HepG2 (cell line): ENCODE measurements around the gene IFIT5. TPM values are rescaled to one million over a fixed set of nuclear protein-coding genes. Genes with fewer than 3 reads are reported as not detected.

Experiments used
- ARID5B ChIP-seq: IDR thresholded peaks from 2 replicates; pipeline ENCODE4 v1.4.0; 2020; ENCODE audit warnings: mild to moderate bottlenecking, missing genetic modification reagents
- BORCS8-MEF2B ChIP-seq: sonication (generic); formaldehyde crosslinking; IDR thresholded peaks from 2 replicates; pipeline ENCODE4 v1.8.0; 2022; ENCODE audit warnings: mild to moderate bottlenecking, missing genetic modification reagents
- DR1 ChIP-seq: sonication (generic); formaldehyde crosslinking; IDR thresholded peaks from 2 replicates; pipeline ENCODE4 v1.8.0; 2021; ENCODE audit warnings: mild to moderate bottlenecking, missing genetic modification reagents, inconsistent platforms
- JDP2 ChIP-seq: sonication (generic); formaldehyde crosslinking; IDR thresholded peaks from 2 replicates; pipeline ENCODE4 v1.8.1; 2022; ENCODE audit warnings: missing genetic modification reagents, borderline replicate concordance
- KDM4B ChIP-seq: sonication (generic); formaldehyde crosslinking; IDR thresholded peaks from 2 replicates; pipeline ENCODE4 v1.4.0; 2020; ENCODE audit warnings: missing genetic modification reagents
- NBN ChIP-seq: fragments of 450-650 bp; conservative IDR thresholded peaks from 2 replicates; pipeline ENCODE4 v1.6.1; 2017
- TAF1 ChIP-seq: sonication (generic); formaldehyde crosslinking; IDR thresholded peaks from 2 replicates; pipeline ENCODE4 v1.4.0; 2020; ENCODE audit warnings: missing genetic modification reagents
- UBTF ChIP-seq: sonication (generic); formaldehyde crosslinking; IDR thresholded peaks from 2 replicates; pipeline ENCODE4 v1.4.0; 2020; ENCODE audit warnings: mild to moderate bottlenecking, missing genetic modification reagents
- ZBTB44 ChIP-seq: sonication (generic); formaldehyde crosslinking; IDR thresholded peaks from 2 replicates; pipeline ENCODE4 v1.4.0; 2020; ENCODE audit warnings: missing genetic modification reagents
- ZBTB7B ChIP-seq: sonication (generic); formaldehyde crosslinking; IDR thresholded peaks from 2 replicates; pipeline ENCODE4 v1.4.0; 2020; ENCODE audit warnings: missing genetic modification reagents
- ZNF263 ChIP-seq: sonication (generic); formaldehyde crosslinking; IDR thresholded peaks from 2 replicates; pipeline ENCODE4 v1.4.0; 2020; ENCODE audit warnings: missing genetic modification reagents
- ZNF496 ChIP-seq: sonication (generic); formaldehyde crosslinking; IDR thresholded peaks from 2 replicates; pipeline ENCODE4 v1.8.1; 2023; ENCODE audit warnings: mild to moderate bottlenecking, moderate library complexity, missing genetic modification reagents; ENCODE audit not compliant: insufficient replicate concordance
- polyA plus RNA-seq, 8 experiments: library from polyadenylated mRNA; depleted of rRNA in 3 of 8; stranded (reverse) in 7 of 8; unstranded in 1 of 8; fragments of >200 nt; fragmentation: Illumina TruSeq in 4 of 8; extraction: Trizol in 4 of 8; gene quantifications; 2 replicates each; pipeline versions ENCODE4 v1.2.1 to v1.2.3, GENCODE V29; 2011 to 2016; ENCODE audit warnings: low read depth in 4 of 8, missing spikeins in 1 of 8, mixed read lengths in 1 of 8; ENCODE audit not compliant: insufficient read depth in 1 of 8
- total RNA-seq, 5 experiments: library from RNA; depleted of rRNA; stranded (reverse); fragments of >200 nt; fragmentation: Illumina TruSeq; extraction: Trizol; gene quantifications; 2 replicates each; pipeline ENCODE4 v1.2.3, GENCODE V29; 2016; ENCODE audit warnings: low read depth in 1 of 5
- TF ChIP-seq, protein P1 (sequence below): sonication (generic); formaldehyde crosslinking; IDR thresholded peaks from 2 replicates; pipeline ENCODE4 v1.8.0; 2022; ENCODE audit warnings: mild to moderate bottlenecking, missing genetic modification reagents, borderline replicate concordance
- TF ChIP-seq, protein P2 (sequence below): sonication (generic); formaldehyde crosslinking; IDR thresholded peaks from 2 replicates; pipeline ENCODE4 v1.5.0; 2020; ENCODE audit warnings: mild to moderate bottlenecking, missing genetic modification reagents
- TF ChIP-seq, protein P3 (sequence below): sonication (generic); formaldehyde crosslinking; IDR thresholded peaks from 2 replicates; pipeline ENCODE4 v1.4.0; 2020; ENCODE audit warnings: mild to moderate bottlenecking, missing genetic modification reagents

The IFIT5 gene
- total and polyA plus RNA-seq, 2 of the 13 experiments (the other 11 are each of a cell fraction or from before 2014, with no cell fraction given) = 2.2 to 8.3 TPM

DNA sequence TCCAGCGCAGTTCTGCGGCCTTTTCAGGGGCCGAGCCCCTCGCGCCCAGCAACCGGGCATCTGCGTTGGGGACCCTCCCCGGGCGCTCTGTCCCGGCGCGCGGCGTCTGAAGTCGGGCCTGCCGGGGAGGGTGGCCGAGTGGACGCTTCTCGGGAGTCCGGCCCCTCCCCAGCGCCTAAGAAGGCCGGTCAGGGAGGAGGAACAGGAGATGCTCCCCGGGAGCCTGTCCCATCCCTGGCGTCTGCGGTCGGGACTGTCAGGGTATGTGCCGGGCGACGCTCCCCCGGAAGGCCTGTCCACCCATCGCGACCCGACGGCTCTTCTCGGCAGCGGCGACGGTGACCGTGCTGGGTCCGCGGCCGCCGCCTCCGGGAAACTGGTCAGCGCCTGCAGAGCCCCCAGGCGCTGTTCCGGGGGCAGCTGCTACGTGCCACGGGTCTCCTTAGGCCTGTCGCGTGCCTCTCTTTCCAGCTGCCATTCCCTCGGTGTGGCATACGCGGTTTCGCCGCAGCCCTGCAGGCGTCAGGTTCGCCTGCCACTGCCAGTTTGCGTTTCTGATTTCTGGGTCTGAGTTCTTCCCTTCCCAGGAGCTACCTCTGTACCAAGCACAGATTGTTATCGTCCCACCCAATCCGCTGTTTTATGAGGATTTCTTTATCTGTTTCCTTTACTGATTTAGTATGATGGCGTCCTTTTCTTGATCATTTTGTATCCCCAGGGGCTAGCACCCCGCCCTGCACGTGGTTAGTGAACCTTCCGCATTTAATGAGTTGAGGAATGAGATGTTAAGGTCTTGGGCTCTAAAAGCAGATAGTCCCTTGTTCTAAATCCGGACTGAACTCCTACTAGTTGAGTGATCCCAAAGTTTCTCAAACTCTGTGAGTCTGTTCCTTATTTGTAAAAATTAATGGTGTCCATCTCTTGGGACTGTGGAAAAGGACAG lies 782 bp downstream of the IFIT5 start (continued):
- TF ChIP-seq, protein P1, sequence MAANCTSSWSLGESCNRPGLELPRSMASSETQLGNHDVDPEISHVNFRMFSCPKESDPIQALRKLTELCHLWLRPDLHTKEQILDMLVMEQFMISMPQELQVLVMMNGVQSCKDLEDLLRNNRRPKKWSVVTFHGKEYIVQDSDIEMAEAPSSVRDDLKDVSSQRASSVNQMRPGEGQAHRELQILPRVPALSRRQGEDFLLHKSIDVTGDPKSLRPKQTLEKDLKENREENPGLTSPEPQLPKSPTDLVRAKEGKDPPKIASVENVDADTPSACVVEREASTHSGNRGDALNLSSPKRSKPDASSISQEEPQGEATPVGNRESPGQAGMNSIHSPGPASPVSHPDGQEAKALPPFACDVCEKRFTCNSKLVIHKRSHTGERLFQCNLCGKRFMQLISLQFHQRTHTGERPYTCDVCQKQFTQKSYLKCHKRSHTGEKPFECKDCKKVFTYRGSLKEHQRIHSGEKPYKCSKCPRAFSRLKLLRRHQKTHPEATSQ = no peak
- TF ChIP-seq ZNF263 (CRISPR knock-in tag) = no peak
- TF ChIP-seq, protein P2, sequence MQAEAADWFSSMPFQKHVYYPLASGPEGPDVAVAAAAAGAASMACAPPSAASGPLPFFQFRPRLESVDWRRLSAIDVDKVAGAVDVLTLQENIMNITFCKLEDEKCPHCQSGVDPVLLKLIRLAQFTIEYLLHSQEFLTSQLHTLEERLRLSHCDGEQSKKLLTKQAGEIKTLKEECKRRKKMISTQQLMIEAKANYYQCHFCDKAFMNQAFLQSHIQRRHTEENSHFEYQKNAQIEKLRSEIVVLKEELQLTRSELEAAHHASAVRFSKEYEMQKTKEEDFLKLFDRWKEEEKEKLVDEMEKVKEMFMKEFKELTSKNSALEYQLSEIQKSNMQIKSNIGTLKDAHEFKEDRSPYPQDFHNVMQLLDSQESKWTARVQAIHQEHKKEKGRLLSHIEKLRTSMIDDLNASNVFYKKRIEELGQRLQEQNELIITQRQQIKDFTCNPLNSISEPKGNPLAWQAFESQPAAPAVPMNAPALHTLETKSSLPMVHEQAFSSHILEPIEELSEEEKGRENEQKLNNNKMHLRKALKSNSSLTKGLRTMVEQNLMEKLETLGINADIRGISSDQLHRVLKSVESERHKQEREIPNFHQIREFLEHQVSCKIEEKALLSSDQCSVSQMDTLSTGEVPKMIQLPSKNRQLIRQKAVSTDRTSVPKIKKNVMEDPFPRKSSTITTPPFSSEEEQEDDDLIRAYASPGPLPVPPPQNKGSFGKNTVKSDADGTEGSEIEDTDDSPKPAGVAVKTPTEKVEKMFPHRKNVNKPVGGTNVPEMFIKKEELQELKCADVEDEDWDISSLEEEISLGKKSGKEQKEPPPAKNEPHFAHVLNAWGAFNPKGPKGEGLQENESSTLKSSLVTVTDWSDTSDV (CRISPR knock-in tag) = peak; percentile 41; the same call in 1 of the 2 replicates
- TF ChIP-seq, protein P3, sequence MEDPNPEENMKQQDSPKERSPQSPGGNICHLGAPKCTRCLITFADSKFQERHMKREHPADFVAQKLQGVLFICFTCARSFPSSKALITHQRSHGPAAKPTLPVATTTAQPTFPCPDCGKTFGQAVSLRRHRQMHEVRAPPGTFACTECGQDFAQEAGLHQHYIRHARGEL = no peak
- TF ChIP-seq KDM4B (CRISPR knock-in tag) = peak; percentile 46; the same call in 1 of the 2 replicates
- TF ChIP-seq JDP2 (CRISPR knock-in tag) = no peak
- TF ChIP-seq TAF1 (CRISPR knock-in tag) = no peak
- no peak for TF ChIP-seq ZBTB44
- peak; percentile 16; the same call in 1 of the 2 replicates for TF ChIP-seq ARID5B (CRISPR knock-in tag)
- TF ChIP-seq ZBTB7B (CRISPR knock-in tag) = peak; percentile 37; the same call in 1 of the 2 replicates
- no peak for TF ChIP-seq ZNF496 (CRISPR knock-in tag)
- TF ChIP-seq BORCS8-MEF2B (CRISPR knock-in tag) = 0 out of 2 replicates have a peak, but pooled peaks have one; percentile 43
- TF ChIP-seq DR1 (CRISPR knock-in tag) = no peak
- no peak for TF ChIP-seq NBN
- TF ChIP-seq UBTF = peak; percentile 94
